ENCODE results near the gene RGS13.

- TF ChIP-seq CTCF (IDR thresholded peaks at IDR 0.05) (no peak), EP300 (IDR thresholded peaks at IDR 0.05) (no peak)
Observed at GRCh38 chr1:192658255-192658654, 22.3 kb downstream of the RGS13 start.

Data from tibial nerve (tissue), 4 donors.